ENCODE data around the gene NSRP1. TPM values are rescaled to one million over a fixed set of nuclear protein-coding genes. Genes with fewer than 3 reads are reported as not detected.

Gene NSRP1
- total and polyA plus RNA-seq, 2 of the 13 experiments (the other 11 are each of a cell fraction or from before 2014, with no cell fraction given), result 7.0 to 14.3 TPM

- no peaks in the 10 kb centered on the region for H3K27me3 ChIP-seq (ENCODE audit: control insufficient read depth in 1 of 2, insufficient read depth in 2 of 2, low read length in 2 of 2)
- ChIA-PET POLR2A (interaction anchor here (0.7 kb wide), 1 partner anchor 56 kb away, joined by 4 read pairs; no protein-coding TSS in a partner anchor), CTCF (ENCODE audit: low intra/inter-chr PET ratio, low total read pairs) (no interaction called here)
- in situ Hi-C loops (cut with HindIII; ENCODE audit: extremely low pct_ligation_motif_present, low pct_unique_long_range_greater_than_20kb), result no loop called here
- H3K4me2 ChIP-seq (ENCODE audit: low read depth, low read length), result no peak overlapping the region
- WGBS (ENCODE audit: low lambda C conversion rate), result 91% methylated on average over 3 of the region's 3 CpGs
- no peaks in the 10 kb centered on the region for H4K20me1 ChIP-seq (ENCODE audit: insufficient read depth, low read length)
- TF ChIP-seq SSRP1 (CRISPR knock-in tag; IDR thresholded peaks at IDR 0.05) (no peak), TBL1XR1 (IDR thresholded peaks at IDR 0.05; ENCODE audit: borderline replicate concordance, low read length, partially characterized antibody) (no peak), KLF15 (CRISPR knock-in tag; IDR thresholded peaks at IDR 0.05; ENCODE audit: borderline replicate concordance) (no peak), RARA (CRISPR knock-in tag; IDR thresholded peaks at IDR 0.05) (no peak), ZMYM4 (CRISPR knock-in tag; IDR thresholded peaks at IDR 0.05) (no peak), ZBTB20 (CRISPR knock-in tag; IDR thresholded peaks at IDR 0.05; ENCODE audit: borderline replicate concordance, low read depth) (no peak), SNAI1 (CRISPR knock-in tag; IDR thresholded peaks at IDR 0.05; ENCODE audit: borderline replicate concordance) (no peak), NR3C1 (CRISPR knock-in tag; IDR thresholded peaks at IDR 0.05) (no peak), ZNF513 (CRISPR knock-in tag; conservative IDR thresholded peaks at IDR 0.05) (no peak), ZNF441 (CRISPR knock-in tag; IDR thresholded peaks at IDR 0.05; ENCODE audit: borderline replicate concordance) (no peak), ZNF724P (CRISPR knock-in tag; IDR thresholded peaks at IDR 0.05; ENCODE audit: borderline replicate concordance) (no peak)
- TF ChIP-seq, protein P1, sequence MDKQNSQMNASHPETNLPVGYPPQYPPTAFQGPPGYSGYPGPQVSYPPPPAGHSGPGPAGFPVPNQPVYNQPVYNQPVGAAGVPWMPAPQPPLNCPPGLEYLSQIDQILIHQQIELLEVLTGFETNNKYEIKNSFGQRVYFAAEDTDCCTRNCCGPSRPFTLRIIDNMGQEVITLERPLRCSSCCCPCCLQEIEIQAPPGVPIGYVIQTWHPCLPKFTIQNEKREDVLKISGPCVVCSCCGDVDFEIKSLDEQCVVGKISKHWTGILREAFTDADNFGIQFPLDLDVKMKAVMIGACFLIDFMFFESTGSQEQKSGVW (CRISPR knock-in tag; IDR thresholded peaks at IDR 0.05; ENCODE audit: borderline replicate concordance), result no peak
- intact Hi-C loops (cut with micrococcal nuclease; ENCODE audit: unreplicated experiment), result no loop called here
- FAIRE-seq, result no peak
- no peak overlapping the region for H3K9ac ChIP-seq (ENCODE audit: insufficient read depth, low read depth, low read length)
- DNase-seq (ENCODE audit: low spot score), result no peak
- no peak overlapping the region for H2AFZ ChIP-seq (ENCODE audit: low read length)
- peaks cover 7% of the 10 kb centered on the region for H3K79me2 ChIP-seq (ENCODE audit: insufficient read depth, low read length)
- H3K36me3 ChIP-seq (replicated peaks in 1 of 2; ENCODE audit: control insufficient read depth in 1 of 2, insufficient read depth in 2 of 2, low read length in 2 of 2), result peaks cover 2 to 18% of the 10 kb centered on the region in 2 experiments; a peak in 4 of 5 replicates
- H3K27ac ChIP-seq (ENCODE audit: extremely low read length, insufficient read depth, low read length), result no peak overlapping the region
- peaks cover 4% of the 10 kb centered on the region for H3K9me3 ChIP-seq (ENCODE audit: low read length)
- ATAC-seq, result no peak
- BruUV-seq (replicated peaks), result no TSS peak
- no peaks in the 10 kb centered on the region for H3K4me1 ChIP-seq (ENCODE audit: insufficient read depth, low read length)
- H3K4me3 ChIP-seq (replicated peaks in 1 of 3; ENCODE audit: insufficient read depth in 1 of 3, low read depth in 2 of 3, low read length in 3 of 3), result no peak overlapping the region
These were observed 48.5 kb downstream of the NSRP1 start for GRCh38 chr17:30165147-30165546.

All from HepG2 (cell line).